NCI-H524 (cell line): Measurements from ENCODE around the gene SORT1.
"Not testable (repeated sequence)": the region's sequence is repeated elsewhere in the genome, so short reads cannot be mapped to it uniquely, and the experiment has no call there.

Experiments
- DNase-seq, 2 experiments: peaks; one replicate each; lab custom pipeline; 2025; lab: John Stamatoyannopoulos, UW

SORT1 gene

DNA sequence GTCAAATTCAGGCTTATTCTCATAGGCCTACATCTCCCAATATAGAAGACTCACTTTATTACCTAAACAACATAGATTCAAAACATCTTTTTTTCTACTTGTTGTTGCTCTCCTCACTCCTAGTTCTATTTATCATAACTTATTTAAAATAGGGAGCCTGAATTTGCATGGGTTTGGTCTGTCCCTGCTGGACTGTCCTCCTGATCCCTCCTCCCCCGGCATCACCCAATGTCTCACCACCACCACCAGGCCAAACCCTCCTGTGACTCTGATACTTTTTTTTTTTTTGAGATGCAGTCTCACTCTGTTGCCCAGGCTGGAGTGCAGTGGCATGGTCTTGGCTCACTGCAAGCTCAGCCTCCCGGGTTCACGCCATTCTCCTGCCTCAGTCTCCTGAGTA, 59.1 kb downstream of the SORT1 start:
- no peak for DNase-seq

DNA sequence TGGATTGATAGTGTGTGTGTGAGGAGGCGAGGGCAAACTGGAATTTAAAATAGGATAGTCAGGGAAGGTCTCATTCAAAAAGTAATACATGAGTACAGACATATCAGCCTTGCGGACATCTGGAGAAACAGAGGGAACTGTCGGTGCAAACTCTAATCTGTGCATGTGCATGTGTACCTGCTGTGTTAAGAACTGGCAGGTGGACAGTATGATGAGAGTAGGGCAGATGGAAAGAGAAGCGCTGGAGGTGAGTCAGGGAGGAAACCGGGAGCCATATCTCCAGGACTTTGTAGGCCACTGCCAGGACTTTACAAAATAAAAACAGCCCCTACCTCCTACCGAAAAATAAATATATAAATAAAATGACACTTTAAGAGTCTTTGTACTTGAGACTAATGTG, 59.6 kb downstream of the SORT1 start:
- no peak for DNase-seq

DNA sequence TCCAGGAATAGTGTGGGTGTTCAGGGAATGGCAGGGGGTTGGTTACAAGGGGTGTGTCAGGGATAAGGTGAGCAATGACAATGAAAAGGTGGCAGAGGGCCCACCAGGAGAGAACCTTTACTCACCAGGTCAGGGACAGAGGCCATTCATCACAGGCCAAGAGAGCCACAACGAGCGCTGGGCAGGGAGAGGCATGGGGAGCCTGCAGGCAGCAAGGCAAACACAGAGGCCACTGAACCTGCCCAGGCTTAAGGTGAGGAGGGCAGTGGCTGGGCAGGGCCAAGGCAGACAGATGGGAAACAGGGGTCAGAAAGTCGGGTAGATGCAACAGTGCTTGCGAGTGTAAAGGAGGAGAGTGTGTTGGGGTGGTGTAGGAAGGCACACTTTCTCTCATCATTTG, 62.6 kb downstream of the SORT1 start:
- no peak for DNase-seq

DNA sequence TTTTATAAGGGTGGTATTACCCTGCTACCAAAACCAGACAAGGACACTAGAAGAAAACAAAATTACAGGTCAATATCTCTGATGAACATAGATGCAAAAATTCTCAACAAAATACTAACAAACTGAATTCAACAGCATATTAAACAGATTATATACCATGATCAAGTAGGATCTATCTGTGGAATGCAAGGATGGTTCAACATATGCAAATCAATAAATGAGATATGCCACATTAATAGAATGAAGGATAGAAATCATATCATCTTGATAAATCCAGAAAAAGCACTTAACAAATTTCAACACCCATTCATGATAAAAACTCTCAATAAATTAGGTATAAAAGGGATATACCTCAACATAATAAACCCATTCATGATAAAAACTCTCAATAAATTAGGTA, 66.6 kb downstream of the SORT1 start:
- DNase-seq, result no peak

- DNase-seq, result no peak
Measured at GRCh38 chr1:109327285-109327684, 70.4 kb downstream of the SORT1 start.

DNA sequence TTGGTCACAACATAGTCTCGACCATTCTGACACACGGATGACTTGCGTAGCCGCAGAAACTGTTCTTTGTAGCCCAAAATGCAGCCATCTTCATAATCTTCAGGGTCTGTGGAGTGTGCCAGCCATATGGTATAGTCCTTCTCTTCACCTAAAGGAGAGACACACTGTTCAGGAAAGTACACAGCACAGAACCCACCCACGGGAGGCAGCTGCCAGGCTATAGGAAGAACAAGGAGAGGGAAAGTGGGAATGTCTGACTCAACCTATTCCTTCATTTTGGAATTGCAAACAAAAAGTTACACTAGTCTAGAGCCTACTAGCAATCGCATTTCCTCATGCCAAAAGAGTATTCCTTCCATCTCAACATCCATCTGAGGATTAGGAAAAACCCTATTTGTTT, 74.7 kb downstream of the SORT1 start:
- no peak for DNase-seq

- DNase-seq, result no peak
Measured at GRCh38 chr1:109319114-109319513, 78.6 kb downstream of the SORT1 start.

DNA sequence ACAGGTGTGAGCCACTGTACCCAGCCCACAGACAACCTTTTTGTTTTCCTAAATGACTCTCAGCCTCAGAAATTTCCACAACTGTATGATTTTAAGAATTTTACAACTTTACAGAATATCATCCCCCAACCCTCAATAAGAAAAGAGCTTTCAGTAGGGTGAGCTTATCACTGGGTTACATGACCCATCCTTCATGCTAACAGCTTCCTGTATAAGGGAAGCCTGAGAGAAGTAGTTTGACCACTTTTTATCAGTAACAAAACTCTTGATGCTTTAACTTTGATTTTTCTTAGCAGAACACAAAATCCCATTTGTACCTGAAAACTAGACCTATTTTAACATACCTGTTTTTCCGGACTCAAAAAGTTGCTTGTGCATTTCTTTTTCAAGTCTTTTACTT, 81.2 kb downstream of the SORT1 start:
- no peak for DNase-seq

DNA sequence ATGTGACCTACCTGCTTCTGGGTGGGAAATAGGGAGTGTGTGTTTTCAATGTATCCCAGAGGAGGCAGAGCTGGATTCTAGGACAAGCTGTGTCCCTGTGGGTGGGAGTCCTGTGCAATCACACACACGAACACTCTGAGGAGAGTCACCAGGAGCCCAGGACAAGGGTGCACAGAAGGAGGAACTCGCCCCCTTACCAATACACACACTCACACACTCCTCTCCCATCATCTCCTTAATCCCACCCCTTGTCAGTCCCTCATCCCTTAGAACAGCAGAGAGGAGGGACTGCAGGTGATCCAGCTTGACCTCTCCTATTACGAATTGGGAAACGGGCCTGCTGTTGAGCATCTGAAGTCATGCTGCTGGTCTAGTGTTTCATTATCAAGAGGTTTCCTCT, 82.4 kb downstream of the SORT1 start:
- DNase-seq, result peak in 1 of 2 experiments; percentile 23

GRCh38 chr1:109314795-109315194, 82.9 kb downstream of the SORT1 start:
- no peak for DNase-seq

GRCh38 chr1:109312978-109313775, 84.5 kb downstream of the SORT1 start:
- peak; percentile 67 to 84 for DNase-seq

DNA sequence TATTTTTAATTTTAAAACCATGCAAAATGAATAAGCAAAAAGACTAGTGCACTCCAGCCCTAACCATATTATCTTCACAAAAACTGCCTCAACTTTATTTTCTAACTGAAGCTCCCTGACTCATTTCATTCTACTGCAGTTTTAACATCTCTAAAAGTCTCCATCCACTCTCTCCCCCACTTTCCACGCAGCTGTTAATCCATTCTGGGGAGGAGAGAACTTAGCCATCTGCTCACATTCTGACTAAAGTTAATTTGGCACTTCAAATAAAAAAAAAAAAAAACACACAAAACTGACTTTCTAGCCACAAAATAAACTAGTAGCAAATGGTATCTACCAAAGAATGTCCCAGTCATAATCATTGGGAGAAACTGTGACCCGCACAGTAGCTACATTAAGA, 85.5 kb downstream of the SORT1 start:
- peak; percentile 59 to 81 for DNase-seq

DNA sequence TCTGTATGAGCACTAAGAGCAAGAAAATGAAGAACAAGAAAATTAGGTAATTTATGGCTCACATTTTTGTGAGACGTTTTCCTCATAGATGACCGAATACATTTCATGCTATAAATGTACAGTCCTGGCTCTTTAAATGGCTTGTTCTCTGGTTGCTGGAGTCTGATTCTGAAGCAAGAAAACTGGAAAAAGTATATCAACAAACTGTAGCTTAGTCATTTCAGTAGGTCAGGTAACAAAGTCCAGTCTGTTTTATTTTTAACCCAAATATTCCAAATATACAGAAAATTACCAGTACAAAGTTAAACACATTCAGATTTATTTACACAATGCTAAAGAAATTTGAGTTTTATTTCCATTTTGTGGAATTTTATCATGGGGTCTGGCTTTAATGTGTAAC, 88.4 kb downstream of the SORT1 start:
- DNase-seq, result no peak

GRCh38 chr1:109307274-109308021, 90.3 kb downstream of the SORT1 start:
- DNase-seq, result peak; percentile 94 to 97

DNA sequence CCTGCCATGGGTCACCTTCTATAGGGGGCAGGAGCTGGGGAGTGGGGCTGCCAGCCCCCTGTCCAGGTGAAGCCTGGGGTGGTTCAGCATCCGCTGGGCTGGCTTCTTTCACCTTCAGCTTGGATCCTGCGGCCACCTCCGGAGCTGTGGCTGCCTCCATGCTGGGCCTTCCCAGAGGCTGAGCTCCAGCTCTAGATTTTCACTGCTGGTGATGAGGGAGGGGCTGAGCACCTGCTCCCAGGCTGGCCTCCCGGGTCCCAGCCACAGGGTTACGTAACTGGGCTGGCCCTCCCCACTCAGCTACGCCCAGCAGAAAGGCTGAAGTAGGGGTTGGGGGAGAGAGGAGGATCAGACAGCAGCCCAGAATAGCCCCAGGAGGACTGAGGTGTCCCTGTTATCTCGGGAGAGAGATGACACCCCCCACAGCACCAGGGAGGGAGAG, 90.9 kb downstream of the SORT1 start, which contains the start of gene MYBPHL:
TSS of gene MYBPHL (minus strand) at position 180 of the 442 bp plus-strand sequence. CDS start at position 160, 20 bp downstream.
- peak; percentile 39 to 63 for DNase-seq

DNA sequence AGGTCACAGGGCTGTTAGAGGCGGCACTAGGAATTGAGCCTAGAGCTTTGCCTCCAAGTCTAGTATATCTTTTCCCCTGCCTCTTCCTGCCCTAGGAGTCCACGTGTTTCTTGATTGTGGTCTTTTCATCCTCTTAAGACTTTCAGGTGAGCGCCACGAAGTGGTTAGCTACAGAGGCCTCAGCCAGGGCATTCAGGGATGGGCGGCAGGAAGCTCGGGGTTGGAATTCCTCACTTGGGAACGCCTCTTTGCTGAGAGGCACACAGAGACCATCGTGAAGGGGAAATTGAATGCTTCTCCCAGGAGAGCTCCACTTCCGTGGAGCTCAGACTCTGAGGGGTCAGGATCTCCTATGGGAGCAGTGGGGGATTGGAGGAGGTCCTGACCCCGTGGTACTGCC, 91.7 kb downstream of the SORT1 start:
- not testable (repeated sequence) for DNase-seq

DNA sequence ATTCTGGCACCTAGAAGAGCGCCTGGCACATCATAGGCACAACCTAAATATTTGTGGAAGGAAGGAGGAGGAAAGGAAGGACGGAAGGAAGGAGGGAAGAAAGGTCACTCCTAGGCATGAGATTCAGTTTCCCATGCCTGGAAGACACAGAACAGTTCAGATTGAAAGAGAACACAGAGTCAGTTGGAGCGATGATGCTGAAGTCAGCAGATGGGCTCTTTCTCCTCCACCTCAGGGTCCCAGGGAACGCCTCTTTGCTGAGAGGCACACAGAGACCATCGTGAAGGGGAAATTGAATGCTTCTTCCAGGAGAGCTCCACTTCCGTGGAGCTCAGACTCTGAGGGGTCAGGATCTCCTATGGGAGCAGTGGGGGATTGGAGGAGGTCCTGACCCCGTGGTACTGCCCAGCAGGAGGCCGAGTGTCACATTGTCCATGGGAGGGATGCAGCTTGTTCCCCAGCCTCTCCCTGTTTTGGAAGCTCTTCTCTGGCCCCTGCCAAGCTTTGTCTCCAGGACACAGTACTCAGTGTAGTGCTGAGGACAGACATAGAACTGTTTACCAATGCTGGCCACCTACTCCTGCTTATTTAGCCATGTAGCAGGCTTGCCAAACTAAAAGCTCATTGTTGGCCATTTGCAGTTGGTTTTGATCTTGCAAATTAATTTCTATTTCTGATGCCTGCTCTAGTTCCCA, 93.3 kb downstream of the SORT1 start:
- DNase-seq, result no peak

DNA sequence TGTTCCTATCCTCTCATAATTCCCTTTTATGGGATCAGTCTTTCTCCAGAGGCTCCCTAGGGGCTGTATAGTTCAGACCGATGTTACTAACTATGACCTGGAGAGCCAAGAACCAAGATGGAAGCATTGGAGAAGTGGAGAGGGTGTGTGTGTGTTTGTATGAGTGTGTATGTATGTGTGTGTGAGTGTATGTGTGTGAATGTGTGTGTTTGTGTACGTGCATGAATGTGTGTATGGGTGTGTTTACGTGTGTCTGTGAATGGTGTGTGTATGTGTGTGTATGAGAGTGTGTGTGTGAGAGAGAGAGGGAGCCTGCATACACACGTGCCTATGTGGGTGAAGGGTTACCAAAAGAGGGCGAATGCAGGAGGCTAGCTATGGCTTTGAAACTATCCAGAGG, 95.8 kb downstream of the SORT1 start:
- DNase-seq, result no peak

DNA sequence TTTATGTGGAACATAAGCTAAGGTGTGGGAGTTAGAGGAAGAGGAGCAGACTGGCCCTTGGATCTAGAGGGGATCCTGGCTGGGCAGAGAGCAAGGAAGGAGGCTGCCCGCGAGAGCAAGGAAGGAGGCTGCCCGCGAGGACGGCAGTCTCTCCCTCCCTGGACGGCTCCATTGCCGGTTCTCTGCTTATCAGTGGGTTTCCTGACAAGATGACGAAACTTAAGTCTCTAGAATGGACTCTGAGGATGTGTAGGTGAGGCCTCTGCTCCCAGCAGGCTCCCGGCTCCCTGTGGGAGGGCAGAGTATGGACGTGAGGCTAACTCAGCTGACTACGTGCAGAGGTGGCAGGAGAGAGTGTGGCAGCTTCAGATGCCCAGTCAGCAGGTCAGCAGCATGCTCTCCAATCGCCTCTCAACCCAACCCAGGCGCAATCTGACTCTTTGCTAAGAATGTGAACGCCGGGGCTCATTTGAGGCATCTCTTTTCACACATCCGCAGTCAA, 97.0 kb downstream of the SORT1 start:
- DNase-seq, result no peak

DNA sequence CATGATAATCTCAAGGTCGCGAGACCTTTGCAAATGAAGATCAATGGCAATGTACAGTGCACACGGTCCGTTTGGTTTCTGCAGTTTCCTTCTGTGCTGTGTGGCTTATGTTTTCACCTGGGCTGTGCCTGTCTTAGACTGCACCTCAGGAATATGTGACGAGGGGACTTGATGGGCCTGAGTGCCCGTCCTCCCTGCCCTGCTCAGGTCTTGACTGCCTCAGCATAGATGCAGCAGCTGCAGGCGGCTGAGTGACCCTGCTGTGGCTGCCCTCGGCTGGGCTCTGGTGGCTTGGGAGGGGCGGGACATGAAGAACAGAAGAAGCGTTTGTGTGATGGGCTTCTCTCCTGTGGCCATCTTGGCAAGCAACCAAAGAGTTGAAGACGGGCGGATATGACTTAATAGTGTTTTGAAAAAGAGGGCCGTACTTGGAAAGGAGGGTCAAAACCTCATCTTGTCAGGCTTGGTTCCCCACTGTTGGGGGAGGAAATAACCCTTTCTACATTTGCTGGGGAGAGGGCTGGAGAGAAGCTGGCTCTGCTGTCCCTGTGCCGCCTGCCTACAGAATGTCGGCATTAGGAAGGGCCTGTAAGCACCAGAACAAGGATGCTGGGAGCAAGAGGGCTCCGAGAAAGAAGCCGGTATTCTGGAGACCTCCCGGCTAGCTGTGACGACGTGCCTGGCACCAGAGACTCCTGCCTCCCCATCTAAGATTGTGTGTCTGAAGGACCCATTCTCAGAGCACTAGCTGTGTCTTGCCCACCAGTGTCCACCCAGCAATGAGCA, 98.0 kb downstream of the SORT1 start:
- DNase-seq, result no peak

GRCh38 chr1:109298666-109299557, 98.8 kb downstream of the SORT1 start:
- no peak for DNase-seq
